Stimulated activated naive CD4-positive, alpha-beta T cell treated with Interleukin-2 at 50 U/mL for 16 hours (primary cell): ENCODE results near the gene ARHGAP32.

ENCODE experiments used
- DNase-seq: peaks from one replicate; lab custom pipeline; 2025; lab: John Stamatoyannopoulos, UW

The ARHGAP32 gene

DNA sequence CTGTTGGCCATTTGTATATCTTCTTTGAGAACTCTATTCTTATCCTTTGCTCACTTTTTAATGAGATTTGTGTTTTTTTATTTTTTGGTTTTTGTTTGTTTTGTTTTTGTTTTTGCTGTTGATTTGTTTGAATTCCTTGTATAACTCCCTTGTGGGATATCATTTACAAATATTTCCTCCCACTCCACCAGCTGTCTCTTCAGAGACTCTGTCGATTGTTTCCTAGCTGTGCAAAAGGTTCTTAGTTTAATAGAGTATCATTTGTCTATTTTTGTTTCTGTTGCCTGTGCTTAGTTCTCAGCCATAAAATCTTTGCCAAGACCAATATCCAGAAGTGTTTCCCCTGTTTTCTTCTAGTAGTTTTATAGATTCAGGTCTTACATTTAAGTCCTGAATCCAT, 82.4 kb downstream of the ARHGAP32 start:
- no peak for DNase-seq

DNA sequence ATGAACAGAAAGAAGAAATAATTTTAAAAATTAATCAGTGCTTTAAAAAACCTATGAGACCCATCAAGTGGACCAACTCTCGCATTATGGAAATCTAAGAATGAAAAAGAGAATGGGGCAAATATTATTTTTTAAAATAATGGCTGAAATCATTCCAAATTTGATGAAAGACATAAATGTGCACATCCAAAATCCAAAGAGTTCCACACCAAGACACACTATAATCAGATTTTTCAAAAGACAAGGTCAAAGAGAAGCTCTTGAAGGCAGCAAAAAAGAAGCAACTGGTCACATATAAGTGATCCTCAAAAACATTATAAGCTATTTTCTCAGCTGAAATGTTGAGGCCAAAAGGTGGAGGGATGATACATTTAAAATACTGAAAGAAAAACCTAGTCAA, 85.3 kb downstream of the ARHGAP32 start:
- DNase-seq: no peak

DNA sequence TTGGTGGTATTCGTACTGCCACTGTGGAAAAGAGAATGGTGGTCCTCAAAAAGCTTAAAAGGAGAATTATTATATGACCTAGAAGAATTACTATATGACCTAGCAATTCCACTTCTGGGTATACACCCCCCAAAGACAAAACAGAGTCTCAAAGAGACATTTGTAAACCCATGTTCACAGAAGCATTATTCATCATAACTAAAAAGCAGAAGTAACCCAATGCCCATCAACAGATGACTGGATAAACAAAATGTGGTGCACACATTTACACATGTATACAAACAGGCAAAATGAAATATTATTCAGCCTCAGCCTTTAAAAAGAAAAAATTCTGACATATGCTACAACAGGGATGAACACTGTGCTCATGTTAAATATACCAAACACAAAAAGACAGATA, 89.4 kb downstream of the ARHGAP32 start:
- DNase-seq: no peak

DNA sequence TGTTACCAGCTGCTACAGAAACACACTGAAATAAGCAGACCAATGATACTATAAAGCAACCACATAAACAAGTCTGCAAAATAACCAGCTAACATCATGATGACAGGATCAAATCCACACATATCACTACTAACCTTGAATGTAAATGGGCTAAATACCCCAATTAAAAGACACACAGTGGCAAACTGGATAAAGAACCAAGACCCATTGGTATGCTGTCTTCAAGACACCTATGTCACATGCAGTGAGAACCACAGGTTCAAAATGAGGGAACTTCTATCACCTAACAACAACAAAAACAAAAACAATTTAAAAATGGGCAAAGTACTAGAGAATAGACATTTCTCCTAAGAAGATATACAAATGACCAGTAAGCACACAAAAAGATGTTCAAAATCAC, 89.9 kb downstream of the ARHGAP32 start:
- DNase-seq: no peak

DNA sequence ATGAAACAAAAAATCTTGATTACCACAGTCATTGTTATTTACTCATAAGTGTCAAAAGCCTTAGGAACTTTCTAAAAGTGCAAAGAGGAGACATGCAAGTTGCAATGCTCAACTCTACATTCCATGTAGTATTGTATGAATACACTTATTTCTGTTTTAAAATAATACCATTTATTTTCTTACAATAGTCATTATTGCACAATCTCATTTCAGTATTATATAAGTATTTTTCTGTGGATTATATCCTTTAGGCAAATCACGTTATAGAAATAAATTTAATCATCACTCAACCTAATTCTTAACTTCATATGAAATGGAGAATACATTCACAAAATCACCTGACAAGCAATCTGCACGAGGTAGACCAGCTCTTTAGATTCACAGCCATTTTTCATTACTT, 98.8 kb downstream of the ARHGAP32 start:
- no peak for DNase-seq

DNA sequence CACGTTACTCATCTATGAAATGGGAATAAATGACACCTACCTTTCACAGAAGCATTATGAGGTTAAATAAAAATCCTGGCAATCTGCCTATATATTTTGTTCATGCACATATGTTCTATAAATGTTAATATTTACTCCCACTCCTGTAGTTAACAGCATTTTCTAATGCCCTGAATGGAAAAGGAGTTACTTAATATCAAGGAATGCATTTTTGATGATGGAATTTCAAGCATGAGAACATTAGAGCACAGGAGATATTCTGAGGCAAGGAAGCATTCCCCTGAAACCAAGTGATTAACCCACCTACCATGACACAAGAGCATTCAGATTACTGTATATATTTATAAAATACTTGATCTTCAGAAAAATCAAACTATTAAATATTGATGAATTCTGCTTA, 102.1 kb downstream of the ARHGAP32 start:
- no peak for DNase-seq

DNA sequence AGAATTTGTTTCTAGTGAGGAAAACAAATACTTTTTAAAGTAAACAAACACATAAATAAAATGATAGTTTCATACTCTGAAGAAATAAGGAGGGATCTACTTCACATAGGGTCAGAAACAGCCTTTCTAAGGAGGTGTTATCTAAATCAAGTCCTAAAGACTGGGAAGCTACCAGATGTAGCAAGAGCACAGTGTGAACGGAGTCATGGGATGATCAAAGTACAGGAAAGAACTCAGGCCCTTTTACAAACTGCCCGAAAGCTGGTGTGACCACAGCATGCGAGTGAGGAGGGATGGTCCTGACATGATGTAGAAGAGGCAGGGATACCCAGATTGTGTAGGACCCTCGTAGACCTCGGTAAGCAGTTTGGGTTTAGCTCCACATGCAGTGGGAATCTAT, 102.8 kb downstream of the ARHGAP32 start:
- DNase-seq: no peak

DNA sequence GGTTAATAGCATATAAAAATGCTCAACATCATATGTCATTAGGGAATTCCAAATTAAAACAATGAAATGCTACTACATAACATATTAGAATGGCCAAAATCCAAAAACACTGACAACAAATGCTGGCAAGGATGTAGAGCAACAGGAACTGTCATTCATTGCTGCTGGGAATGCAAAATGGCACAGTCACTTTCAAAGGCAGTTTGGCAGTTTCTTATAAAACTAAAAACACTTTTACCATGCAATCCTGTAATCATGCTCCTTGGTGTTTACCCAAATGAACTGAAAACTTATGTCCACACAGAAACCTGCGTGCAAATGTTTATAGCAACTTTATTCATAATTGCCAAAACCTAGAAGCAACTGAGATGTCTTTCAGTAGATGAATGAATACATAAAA, 105.1 kb downstream of the ARHGAP32 start:
- no peak for DNase-seq

DNA sequence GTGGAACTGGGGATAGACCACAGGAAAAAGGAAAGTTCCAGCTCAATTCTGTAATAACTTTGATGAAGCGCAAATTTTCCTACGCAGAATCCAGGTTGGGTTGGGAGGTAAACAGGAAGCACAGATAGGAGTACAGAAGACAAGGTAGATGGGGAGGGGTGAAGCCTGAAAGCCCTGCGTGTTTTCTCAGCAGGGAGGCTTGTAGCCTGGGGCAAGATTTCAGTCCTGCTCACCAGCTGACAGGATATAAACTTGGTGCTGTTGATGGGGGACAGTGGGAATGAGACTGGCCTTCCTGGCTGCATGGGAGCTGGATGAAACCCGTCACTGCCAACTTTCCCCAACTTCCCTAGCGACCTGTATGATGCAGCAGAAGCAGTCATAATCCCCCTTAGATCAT, 114.9 kb downstream of the ARHGAP32 start:
- no peak for DNase-seq

DNA sequence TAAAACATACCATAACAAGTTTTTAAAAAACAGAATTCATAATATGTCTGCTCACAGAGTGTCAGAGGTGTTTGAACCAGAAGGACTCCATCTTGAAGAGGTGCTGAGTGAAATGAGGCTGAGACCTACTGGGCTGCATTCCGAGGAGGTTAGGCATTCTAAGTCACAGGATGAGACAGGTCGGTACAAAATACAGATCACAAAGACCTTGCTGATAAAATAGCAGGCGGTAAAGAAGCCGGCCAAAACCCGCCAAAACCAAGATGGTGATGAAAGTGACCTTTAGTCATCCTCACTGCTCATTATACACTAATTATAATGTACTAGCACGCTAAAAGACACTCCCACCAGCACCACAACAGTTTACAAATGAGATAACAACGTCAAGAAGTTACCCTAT, 116.4 kb downstream of the ARHGAP32 start:
- DNase-seq: no peak

DNA sequence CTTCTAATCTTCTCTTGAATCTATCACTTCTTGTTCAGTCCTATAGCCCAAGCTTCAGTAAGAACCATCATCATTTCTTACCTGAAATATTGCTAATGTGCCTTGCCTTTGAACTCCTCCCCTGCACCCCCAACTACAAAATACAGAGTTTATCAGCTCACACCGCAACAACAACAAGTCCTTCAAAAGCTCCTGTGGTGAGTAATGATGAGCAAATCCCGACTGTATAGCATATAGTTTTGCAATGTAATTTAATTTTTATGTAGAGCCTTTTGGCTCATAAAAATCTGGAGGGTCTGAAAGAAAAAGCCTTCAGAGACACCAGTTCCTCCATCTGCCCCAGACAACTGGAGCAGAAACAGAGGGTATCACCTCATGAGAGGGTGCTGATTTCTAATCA, 124.7 kb downstream of the ARHGAP32 start:
- DNase-seq: no peak

DNA sequence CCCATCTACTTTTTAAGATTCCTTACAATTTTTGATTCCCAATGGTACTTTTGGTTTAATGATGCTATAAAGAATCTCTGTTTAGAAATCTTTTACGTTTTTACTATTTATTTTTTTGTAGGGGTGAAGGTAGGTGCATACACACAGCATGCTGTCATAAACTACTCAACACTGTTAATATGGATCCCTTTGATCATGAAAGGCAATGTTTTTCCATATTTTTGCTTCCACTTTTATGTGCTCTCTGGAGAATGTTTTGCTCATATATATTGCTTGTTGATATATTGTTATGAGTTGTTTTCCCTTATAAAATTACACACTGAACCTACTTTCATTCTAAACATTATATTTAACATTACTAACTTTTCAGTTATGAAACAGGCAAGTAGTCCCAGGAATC, 125.9 kb downstream of the ARHGAP32 start:
- no peak for DNase-seq

DNA sequence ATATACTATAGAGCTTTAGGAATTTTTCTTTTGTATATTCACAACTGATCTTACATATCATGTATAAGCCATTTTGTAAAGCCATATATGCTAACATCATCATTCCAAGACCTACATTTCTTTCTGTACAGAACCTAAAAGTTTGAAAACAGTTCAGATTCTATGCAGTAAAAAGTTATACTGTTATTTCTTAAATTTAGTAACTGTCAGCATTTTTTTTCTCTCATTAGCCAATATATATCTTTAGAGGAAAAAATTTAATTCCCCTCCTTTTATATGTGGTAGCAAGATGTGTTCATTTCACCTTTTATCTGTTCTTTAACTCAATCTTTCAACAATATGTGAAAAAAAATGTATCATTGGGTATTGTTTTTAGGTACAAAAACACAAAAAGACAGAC, 129.0 kb downstream of the ARHGAP32 start:
- DNase-seq: no peak

DNA sequence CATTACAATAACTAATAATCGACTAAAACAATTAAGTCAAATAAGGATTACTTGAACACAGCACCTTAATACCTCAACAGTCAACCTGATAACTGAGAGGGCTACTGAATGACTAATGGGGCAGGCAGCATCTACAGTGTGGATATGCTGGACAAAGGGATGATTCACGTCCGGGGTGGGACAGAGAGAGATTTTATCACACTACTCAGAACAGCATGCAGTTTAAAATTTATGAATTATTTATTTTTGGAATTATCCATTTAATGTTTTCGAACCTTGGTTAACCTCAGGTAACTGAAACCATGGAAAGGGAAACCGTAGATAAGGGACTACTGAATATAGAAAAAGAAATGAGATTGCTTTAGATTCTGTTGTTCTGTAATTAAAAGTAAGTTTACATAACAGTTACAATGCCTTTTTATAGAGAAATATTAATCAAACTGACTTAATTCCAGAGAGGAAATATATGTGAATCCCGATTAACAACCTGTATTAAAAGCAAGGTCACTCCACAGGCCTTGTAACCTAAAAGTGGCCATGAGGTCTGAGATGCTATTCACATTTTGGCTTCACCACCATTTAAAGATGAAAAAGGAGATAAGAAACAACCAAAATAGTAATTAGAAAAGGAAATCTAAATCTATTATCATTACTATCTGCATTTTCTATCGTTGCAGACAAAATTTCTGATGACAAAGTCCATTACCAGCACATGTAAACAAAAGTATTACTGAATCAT, 130.5 kb downstream of the ARHGAP32 start:
- DNase-seq: no peak

DNA sequence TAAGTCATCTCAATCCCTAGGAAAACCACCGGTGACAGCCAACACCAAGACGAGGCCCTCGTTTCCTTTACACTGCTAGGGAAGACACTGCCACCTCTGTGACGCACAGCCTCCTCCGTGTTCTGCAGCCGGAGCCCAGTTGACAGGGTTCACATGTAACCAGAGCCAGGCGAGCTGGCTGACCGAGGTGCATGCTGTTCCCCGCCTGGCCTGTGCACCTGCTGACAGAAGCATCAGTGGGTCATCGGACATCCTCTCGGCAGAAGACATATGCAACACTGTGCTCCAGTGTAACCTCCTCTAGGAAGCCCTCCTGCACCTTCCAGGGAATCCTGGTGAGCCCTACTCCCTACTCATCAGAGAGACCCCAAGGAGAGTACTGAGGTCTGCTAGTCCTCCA, 135.2 kb downstream of the ARHGAP32 start:
- no peak for DNase-seq

DNA sequence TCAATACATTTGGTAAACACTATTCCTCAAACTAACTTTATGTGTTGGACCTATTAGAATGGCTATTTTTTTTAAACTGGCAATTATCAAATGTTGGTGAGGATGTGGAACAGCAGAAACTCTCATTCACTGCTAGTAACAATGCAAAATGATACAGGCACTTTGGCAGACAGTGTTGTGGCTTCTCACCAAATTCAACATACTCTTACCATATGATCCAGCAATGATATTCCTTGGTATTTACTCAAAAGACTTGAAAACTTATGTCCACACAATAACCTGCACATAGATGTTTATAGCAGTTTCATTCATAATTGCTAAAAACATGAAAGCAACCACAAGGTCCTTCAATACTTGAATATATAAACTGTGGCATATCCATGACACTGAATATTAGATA, 136.9 kb downstream of the ARHGAP32 start:
- no peak for DNase-seq

DNA sequence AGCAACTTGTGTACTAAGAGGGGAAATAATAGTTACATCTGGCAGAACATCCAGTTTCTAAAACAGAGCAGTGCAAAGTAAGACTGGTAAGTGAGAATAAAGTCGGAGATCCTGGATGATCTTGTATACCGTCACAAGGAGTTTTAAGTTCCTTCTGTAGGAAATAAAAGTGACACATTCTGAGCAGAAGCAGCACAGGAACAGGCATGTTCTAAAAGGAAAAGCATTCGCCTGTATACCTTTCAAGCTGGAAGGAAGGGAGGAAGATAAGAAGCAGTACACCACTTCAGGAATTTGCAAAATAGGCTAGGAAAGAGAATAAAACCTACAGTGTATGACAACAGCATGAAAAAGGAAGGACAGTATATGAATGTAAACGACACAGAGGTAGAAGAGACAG, 143.2 kb downstream of the ARHGAP32 start:
- no peak for DNase-seq

DNA sequence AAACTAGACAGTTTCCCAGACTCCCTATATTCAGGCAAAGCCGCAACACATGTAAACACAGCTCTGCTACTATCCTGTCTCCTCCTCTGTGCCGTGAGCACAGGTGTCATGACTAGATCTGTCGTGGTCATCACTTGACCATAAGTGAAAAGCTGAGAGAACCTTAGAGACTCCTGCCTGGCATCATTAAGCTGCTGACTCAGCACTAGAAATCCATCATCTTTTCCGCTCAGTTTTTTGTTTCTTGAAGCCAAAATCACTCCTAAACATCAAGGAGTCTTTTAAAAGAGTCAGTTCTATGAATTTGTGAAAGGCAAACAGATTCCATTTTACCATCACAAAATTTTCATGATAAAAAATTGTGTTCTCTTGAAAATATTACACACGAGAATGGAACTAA, 147.0 kb downstream of the ARHGAP32 start:
- DNase-seq: no peak

DNA sequence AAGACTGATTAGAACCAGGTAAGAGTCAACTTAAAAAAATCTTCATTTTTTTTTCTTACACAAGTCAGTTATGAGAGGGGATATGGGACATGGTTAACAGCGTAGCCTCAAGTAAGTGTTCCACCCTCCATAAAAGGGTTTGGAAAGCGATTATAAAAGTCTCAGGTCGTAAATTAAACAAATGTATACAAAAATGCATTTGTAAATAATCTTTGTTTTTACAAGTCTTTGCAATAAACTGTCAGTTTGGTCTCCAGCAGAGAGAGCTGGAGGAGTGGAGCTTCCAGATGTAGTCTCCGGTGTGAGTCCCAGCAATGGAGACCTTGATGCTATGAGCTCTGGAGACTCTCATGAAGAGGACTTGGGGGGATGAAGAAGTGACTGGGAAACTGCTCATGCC, 149.6 kb downstream of the ARHGAP32 start:
- DNase-seq: no peak

DNA sequence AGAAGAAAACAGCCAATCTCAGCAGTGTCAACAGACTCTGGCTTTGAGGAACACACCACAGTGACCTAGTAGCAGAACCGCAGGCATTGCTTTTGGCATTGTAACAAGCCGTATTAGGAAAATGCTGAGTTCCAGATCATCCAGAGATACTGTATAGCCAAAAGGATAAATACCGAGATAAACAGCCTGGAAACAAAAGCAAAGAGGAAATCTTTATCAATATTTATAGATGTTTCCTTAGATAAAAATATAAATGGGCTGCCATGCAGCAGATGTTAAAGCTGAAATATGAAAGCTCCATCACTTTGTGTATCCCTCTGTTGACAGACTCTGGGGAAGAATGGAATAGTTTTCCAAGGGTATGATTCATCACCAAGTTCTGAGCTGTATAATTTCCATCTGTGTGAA, 150.5 kb downstream of the ARHGAP32 start:
- no peak for DNase-seq

DNA sequence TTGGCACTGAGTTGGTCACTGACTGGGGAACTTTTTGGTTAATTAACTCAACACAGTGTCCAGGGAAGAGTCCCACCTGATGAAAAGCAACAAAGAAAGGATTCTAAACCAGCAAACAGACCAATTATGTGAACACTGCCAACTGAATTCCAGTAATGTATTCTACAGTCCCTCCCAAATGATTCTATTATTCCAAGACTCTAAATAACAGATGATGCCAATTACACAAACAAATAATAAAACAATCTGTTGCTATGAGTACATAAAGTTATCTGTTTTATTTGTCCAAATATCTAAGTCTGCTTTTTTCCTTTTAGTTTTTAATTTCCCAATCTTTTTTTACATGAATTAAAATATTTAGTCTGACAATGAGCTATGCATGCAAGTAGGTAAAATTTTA, 151.2 kb downstream of the ARHGAP32 start:
- DNase-seq: no peak

DNA sequence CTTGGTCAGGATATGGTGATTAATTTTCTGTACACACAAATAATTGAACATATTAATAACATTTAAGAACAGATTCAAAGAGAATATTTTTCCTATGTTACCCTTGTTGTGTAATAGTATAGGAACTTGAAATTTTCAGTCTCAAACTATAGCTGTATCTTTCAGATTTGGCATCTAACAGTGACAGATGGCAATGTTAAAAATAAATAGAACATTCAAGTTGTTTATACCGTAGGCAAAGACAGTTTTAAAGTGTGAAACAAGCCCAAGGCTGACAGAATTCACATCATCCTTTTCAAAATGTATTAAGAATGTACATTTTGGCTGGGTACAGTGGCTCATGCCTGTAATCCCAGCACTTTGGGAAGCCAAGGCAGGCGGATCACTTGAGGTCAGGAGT, 156.9 kb downstream of the ARHGAP32 start:
- no peak for DNase-seq

DNA sequence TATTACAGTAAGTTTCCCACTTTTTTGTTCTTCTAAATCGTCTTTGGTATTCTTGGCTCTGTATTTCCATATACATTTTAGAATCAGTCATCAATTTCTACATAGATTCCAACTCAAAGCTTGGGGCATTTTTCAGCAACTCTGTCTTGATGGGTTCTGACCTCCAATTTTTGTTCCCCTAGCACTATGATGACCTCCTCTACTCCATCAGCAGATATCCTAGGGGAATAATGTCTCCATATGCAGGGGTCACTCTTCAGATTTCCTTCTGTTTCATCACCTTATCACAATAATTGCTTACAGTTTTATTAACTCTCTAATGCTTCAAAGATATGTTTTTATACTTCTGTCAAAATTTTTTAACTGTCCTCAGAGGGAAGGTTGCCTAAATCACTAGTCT, 158.1 kb downstream of the ARHGAP32 start:
- DNase-seq: no peak

DNA sequence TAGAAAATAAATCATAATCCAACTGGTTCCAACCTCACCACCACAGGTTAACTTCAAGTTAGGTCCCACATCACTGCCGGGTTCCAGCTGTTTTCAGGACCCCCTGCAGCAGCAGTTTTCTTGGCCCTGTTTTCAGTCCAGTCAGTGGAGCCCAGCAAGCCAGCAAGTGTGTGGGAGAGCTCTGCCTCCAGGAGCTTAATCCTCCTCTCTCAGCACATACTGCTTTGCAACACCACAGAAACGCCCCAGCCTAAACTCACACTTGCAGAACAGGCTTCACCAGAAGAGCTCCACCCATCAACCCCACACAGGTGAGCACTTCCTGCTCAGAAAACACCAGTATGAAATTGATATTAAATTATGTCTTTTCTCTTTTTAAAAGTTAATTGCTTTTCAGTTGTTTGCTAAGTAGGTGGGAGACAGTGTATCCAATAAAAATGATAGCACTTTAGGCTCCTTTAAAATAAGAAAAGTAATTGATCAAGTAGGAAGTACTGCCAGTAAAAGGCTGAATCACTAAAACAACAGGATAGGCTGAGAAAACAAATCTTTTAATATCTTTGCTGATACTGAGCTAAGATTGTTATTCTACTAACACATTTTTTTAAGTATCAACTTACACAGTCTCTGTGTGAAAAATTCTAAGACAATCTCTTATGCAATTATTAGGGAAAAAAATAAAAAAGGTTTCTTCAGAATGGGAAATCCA, 168.0 kb downstream of the ARHGAP32 start:
- DNase-seq: no peak
